Neural crest cell (in vitro differentiated cells): ENCODE data around the gene FBN3. TPM values are rescaled to one million over a fixed set of nuclear protein-coding genes. Genes with fewer than 3 reads are reported as not detected.
"Not testable (repeated sequence)": the region's sequence is repeated elsewhere in the genome, so short reads cannot be mapped to it uniquely, and the experiment has no call there.

Source experiments
- DNase-seq: peaks from one replicate; pipeline ENCODE4 v3.0.0; 2021; ENCODE audit warnings: low read depth, mixed read lengths, low spot score
- H3K27ac Mint-ChIP-seq: one replicate; pipeline ENCODE4 v1.8.0; 2021; ENCODE audit warnings: mild to moderate bottlenecking, mixed read lengths; ENCODE audit not compliant: unreplicated experiment
- H3K27me3 Mint-ChIP-seq: 2 replicates; pipeline ENCODE4 v1.8.0; 2021; ENCODE audit warnings: low read depth, mild to moderate bottlenecking, mixed read lengths
- H3K36me3 Mint-ChIP-seq: 2 replicates; pipeline ENCODE4 v1.8.0; 2021; ENCODE audit warnings: low read depth, mild to moderate bottlenecking, mixed read lengths
- H3K4me1 Mint-ChIP-seq: 2 replicates; pipeline ENCODE4 v1.8.0; 2021; ENCODE audit warnings: mixed read lengths
- H3K4me3 Mint-ChIP-seq: one replicate; pipeline ENCODE4 v1.8.0; 2021; ENCODE audit warnings: mild to moderate bottlenecking, mixed read lengths
- H3K9me3 Mint-ChIP-seq: 2 replicates; pipeline ENCODE4 v1.8.0; 2021; ENCODE audit warnings: mixed read lengths
- CTCF ChIP-seq: fragments of 200-600 bp; sonication (generic); conservative IDR thresholded peaks from 2 replicates; pipeline ENCODE4 v1.5.0; 2021; ENCODE audit warnings: antibody characterized with exemption, mild to moderate bottlenecking
- total RNA-seq: library from RNA; stranded (reverse); gene quantifications from 2 replicates; pipeline ENCODE4 v1.2.1, GENCODE V29; 2021

The FBN3 gene
- total RNA-seq, 1 donor from 2014 or later = 13.9 TPM

- H3K4me1 Mint-ChIP-seq = peaks cover 4% of the 10 kb centered on the region
- no peak overlapping the region for H3K27ac Mint-ChIP-seq
- no peaks in the 10 kb centered on the region for H3K9me3 Mint-ChIP-seq
- no peak for DNase-seq
- no peak overlapping the region for H3K4me3 Mint-ChIP-seq
- no peaks in the 10 kb centered on the region for H3K36me3 Mint-ChIP-seq
- no peaks in the 10 kb centered on the region for H3K27me3 Mint-ChIP-seq
- TF ChIP-seq CTCF = no peak
Measured at GRCh38 chr19:8167985-8168384, 18.6 kb upstream of the FBN3 start.

- peaks cover 13% of the 10 kb centered on the region for H3K4me1 Mint-ChIP-seq
- no peak overlapping the region for H3K27ac Mint-ChIP-seq
- no peaks in the 10 kb centered on the region for H3K9me3 Mint-ChIP-seq
- H3K36me3 Mint-ChIP-seq = no peaks in the 10 kb centered on the region
- DNase-seq = no peak
- no peak for TF ChIP-seq CTCF
- no peaks in the 10 kb centered on the region for H3K27me3 Mint-ChIP-seq
- no peak overlapping the region for H3K4me3 Mint-ChIP-seq
Measured at GRCh38 chr19:8163759-8164158, 14.4 kb upstream of the FBN3 start.

DNA sequence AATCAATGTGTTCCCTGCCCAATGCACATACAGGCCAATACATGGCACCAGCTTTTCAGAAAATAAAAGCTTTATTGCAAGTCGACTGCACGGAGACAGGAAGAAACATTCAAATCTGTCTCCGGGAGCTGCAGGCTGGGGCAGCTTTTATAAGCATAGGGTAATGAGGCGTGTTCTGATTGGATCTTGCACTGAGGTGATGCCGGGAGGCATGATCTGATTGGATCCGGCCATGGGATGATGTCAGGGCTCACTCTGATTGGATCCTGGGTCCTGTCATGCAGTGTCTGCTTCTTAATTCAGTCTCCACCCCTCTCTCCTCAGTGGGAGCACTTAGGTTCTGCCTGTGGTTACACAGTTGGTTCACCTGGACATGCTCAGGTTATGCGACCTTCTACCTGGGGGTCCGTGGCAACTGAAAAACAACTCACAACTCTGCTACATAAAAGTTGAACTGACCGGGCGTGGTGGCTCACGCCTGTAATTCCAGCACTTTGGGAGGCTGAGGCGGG is 11.8 kb upstream of the FBN3 start:
- peaks cover 4% of the 10 kb centered on the region for H3K27me3 Mint-ChIP-seq
- peaks cover 18% of the 10 kb centered on the region for H3K4me1 Mint-ChIP-seq
- no peak for DNase-seq
- no peaks in the 10 kb centered on the region for H3K9me3 Mint-ChIP-seq
- no peak for TF ChIP-seq CTCF
- no peak overlapping the region for H3K4me3 Mint-ChIP-seq
- peak overlapping the region; percentile 72 for H3K27ac Mint-ChIP-seq
- no peaks in the 10 kb centered on the region for H3K36me3 Mint-ChIP-seq

- DNase-seq, H3K9me3 Mint-ChIP-seq, H3K4me3 Mint-ChIP-seq, H3K27me3 Mint-ChIP-seq, H3K36me3 Mint-ChIP-seq, H3K27ac Mint-ChIP-seq: not testable (repeated sequence)
- H3K4me1 Mint-ChIP-seq = peaks cover 28% of the 10 kb centered on the region
Measured at GRCh38 chr19:8159322-8159721, 9.9 kb upstream of the FBN3 start.

GRCh38 chr19:8158411-8159074 is 9.2 kb upstream of the FBN3 start:
- DNase-seq = peak; percentile 45
- Mint-ChIP-seq H3K27ac (no peak overlapping the region), H3K9me3 (no peaks in the 10 kb centered on the region), H3K36me3 (no peaks in the 10 kb centered on the region), H3K4me1 (peaks cover 27% of the 10 kb centered on the region), H3K4me3 (peak overlapping the region; percentile 25), H3K27me3 (peaks cover 8% of the 10 kb centered on the region)
- peak; percentile 84 for TF ChIP-seq CTCF

DNA sequence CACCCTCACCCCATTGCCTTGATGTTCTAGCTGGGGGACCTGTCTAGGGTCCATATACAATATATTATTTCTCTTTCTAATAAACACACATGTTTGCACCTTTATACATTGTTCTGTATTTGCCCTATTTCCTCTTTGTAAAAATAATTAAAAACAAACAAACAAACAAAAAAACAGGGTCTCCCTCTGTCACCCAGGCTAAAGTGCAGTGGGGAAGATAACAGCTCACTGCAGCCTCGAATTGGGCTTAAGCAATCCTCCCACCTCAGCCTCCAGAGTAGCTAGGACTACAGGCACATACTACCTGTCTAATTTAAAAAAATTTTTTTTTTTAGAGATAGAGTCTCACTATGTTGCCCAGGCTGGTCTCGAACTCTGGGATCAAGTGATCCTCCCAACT is 5.9 kb upstream of the FBN3 start:
- TF ChIP-seq CTCF = no peak

More for the DNA sequence above, 5.9 kb upstream of the FBN3 start:
- Mint-ChIP-seq H3K4me1 (peaks cover 16% of the 10 kb centered on the region), H3K9me3 (no peaks in the 10 kb centered on the region), H3K27me3 (peaks cover 26% of the 10 kb centered on the region), H3K27ac (peak overlapping the region; percentile 35), H3K36me3 (no peaks in the 10 kb centered on the region), H3K4me3 (no peak overlapping the region)
- no peak for DNase-seq
